Measurements from ENCODE around the gene ALK.

The ALK gene

GRCh38 chr2:29196792-29197788 lies 724.3 kb downstream of the ALK start:
- TF ChIP-seq ZFX (IDR thresholded peaks at IDR 0.05; ENCODE audit: borderline replicate concordance) (no peak), CTCF (IDR thresholded peaks at IDR 0.05) (peak; percentile 88)
- no peak overlapping the region for H3K27ac ChIP-seq

GRCh38 chr2:29195796-29196195 lies 725.6 kb downstream of the ALK start:
- no peak overlapping the region for H3K27ac ChIP-seq
- TF ChIP-seq ZFX (IDR thresholded peaks at IDR 0.05; ENCODE audit: borderline replicate concordance) (no peak), CTCF (IDR thresholded peaks at IDR 0.05) (no peak)

- TF ChIP-seq ZFX (IDR thresholded peaks at IDR 0.05; ENCODE audit: borderline replicate concordance), result no peak
- no peak for TF ChIP-seq CTCF (IDR thresholded peaks at IDR 0.05)
- H3K27ac ChIP-seq, result no peak overlapping the region
Observed at GRCh38 chr2:29193681-29194080, 727.7 kb downstream of the ALK start.

- H3K27ac ChIP-seq, result no peak overlapping the region
- TF ChIP-seq ZFX (IDR thresholded peaks at IDR 0.05; ENCODE audit: borderline replicate concordance), result no peak
- TF ChIP-seq CTCF (IDR thresholded peaks at IDR 0.05), result no peak
Observed at GRCh38 chr2:29193111-29193510, 728.3 kb downstream of the ALK start.

GRCh38 chr2:29192526-29192925 lies 728.9 kb downstream of the ALK start:
- TF ChIP-seq ZFX (IDR thresholded peaks at IDR 0.05; ENCODE audit: borderline replicate concordance), result no peak
- no peak for TF ChIP-seq CTCF (IDR thresholded peaks at IDR 0.05)
- H3K27ac ChIP-seq, result no peak overlapping the region

- no peak overlapping the region for H3K27ac ChIP-seq
- no peak for TF ChIP-seq ZFX (IDR thresholded peaks at IDR 0.05; ENCODE audit: borderline replicate concordance)
Observed at GRCh38 chr2:29191817-29192216, 729.6 kb downstream of the ALK start.

GRCh38 chr2:29189052-29189451 lies 732.3 kb downstream of the ALK start:
- no peak overlapping the region for H3K27ac ChIP-seq
- no peak for TF ChIP-seq ZFX (IDR thresholded peaks at IDR 0.05; ENCODE audit: borderline replicate concordance)
- TF ChIP-seq CTCF (IDR thresholded peaks at IDR 0.05), result no peak

All from 22Rv1 (cell line).